ENCODE measurements around the gene SPTSSB.

The SPTSSB gene

DNA sequence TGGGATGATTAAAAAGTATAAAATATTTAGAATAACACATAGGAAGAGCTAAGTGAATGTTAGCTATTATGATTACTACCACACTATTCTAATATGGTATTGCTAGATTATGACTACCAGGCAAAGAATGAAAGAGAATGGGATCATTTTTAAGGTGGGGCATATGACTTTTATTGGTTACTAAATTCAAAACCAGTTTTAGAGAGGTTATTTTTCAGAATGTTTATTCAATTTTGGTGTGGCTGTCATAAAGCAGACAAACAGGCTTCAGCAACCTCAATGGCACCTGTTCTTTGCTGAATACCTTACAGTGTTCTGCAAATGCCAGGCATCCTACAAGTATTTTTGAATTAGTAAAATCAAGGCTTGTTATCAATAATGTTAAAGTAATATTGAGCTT lies 12.8 kb downstream of the SPTSSB start:
- no peak for TF ChIP-seq CTCF (IDR thresholded peaks at IDR 0.05; ENCODE audit: extremely low read depth, missing control alignments)
- no peak for DNase-seq (ENCODE audit: low spot score)

DNA sequence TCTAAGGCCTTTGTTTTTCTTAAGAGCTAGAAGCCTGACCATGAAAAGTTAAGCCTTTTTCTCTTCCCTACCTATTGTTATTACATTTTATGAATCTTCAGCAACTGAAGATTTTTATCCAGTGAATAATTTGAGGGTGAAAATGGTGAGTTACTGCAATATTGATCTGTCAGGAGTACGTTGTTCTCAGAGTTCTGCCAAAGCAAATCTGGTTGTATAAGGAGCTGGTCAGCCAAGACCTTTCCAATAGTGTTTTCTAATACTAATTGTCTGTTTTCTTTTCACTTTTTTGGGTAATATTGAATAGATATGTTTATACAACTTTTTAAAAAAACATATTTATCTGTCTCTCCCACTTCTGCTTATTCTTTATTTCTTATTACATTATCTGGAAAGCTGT lies 15.0 kb downstream of the SPTSSB start:
- TF ChIP-seq CTCF (IDR thresholded peaks at IDR 0.05; ENCODE audit: extremely low read depth, missing control alignments) = no peak
- no peak for DNase-seq (ENCODE audit: low spot score)

GRCh38 chr3:161355508-161355907 lies 15.8 kb downstream of the SPTSSB start:
- no peak for TF ChIP-seq CTCF (IDR thresholded peaks at IDR 0.05; ENCODE audit: extremely low read depth, missing control alignments)
- DNase-seq (ENCODE audit: low spot score) = no peak

GRCh38 chr3:161354554-161354953 lies 16.8 kb downstream of the SPTSSB start:
- no peak for DNase-seq (ENCODE audit: low spot score)
- TF ChIP-seq CTCF (IDR thresholded peaks at IDR 0.05; ENCODE audit: extremely low read depth, missing control alignments) = no peak

GRCh38 chr3:161351330-161351729 lies 20.0 kb downstream of the SPTSSB start:
- TF ChIP-seq CTCF (IDR thresholded peaks at IDR 0.05; ENCODE audit: extremely low read depth, missing control alignments) = no peak
- no peak for DNase-seq (ENCODE audit: low spot score)

GRCh38 chr3:161350916-161351315 lies 20.4 kb downstream of the SPTSSB start:
- no peak for TF ChIP-seq CTCF (IDR thresholded peaks at IDR 0.05; ENCODE audit: extremely low read depth, missing control alignments)
- DNase-seq (ENCODE audit: low spot score) = no peak

- DNase-seq (ENCODE audit: low spot score) = no peak
- no peak for TF ChIP-seq CTCF (IDR thresholded peaks at IDR 0.05; ENCODE audit: extremely low read depth, missing control alignments)
Observed at GRCh38 chr3:161349529-161350312, 21.6 kb downstream of the SPTSSB start.
